Stimulated activated naive CD8-positive, alpha-beta T cell treated with anti-CD3 and anti-CD28 coated beads, Interleukin-15, amount 100 ng/mL, for 72 hours (primary cell): ENCODE results near the gene CTDP1.
"Not testable (repeated sequence)": the region's sequence is repeated elsewhere in the genome, so short reads cannot be mapped to it uniquely, and the experiment has no call there.

Experiments
- ATAC-seq: fragments of 150-1000 bp; cut with Tn5 transposase; 2 replicates; pipeline ENCODE4 v1.10.0; 2021; ENCODE audit warnings: mild to moderate bottlenecking, moderate library complexity
- DNase-seq, 2 donors: peaks; one replicate each; pipeline ENCODE4 v3.0.0; 2021 to 2022
- H3K27ac Mint-ChIP-seq, 2 donors: one replicate each; pipeline ENCODE4 v1.8.0; 2022; ENCODE audit warnings: mild to moderate bottlenecking in 2 of 2, mixed read lengths in 2 of 2, moderate library complexity in 2 of 2
- H3K27me3 Mint-ChIP-seq: one replicate; pipeline ENCODE4 v1.8.0; 2022; ENCODE audit warnings: mixed read lengths
- H3K4me1 Mint-ChIP-seq: one replicate; pipeline ENCODE4 v1.8.0; 2022; ENCODE audit warnings: mild to moderate bottlenecking, mixed read lengths
- H3K4me3 Mint-ChIP-seq, 2 donors: one replicate each; pipeline ENCODE4 v1.8.0; 2022; ENCODE audit warnings: mild to moderate bottlenecking in 2 of 2, mixed read lengths in 2 of 2, moderate library complexity in 1 of 2
- H3K9me3 Mint-ChIP-seq, 2 donors: one replicate each; pipeline ENCODE4 v1.8.0; 2022; ENCODE audit warnings: mixed read lengths in 2 of 2

CTDP1 gene

DNA sequence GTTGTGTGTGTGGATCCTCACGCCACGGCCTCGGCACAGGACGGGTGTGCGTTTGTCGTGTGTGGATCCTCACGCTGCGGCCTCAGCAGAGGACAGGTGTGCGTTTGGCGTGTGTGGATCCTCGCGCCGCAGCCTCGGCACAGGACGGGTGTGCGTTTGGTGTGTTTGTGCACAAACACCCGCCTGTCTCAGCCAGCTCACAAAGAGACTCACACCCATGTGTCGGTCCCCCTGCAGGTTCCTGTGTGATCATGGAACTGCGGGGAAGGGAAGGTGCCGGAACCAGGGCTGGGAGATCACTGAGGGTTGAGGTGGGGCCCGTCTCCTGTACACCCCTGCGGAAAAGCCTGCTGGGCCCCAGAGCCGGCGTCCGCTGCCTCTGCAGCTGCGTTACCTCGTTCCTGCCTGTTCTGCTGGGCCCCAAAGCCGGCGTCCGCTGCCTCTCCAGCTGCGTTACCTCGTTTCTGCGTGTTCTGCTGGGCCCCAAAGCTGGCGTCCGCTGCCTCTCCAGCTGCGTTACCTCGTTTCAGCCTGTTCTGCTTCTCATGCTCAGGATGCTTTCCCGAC is 53.6 kb downstream of the CTDP1 start:
- ATAC-seq (no peak), DNase-seq (no peak)
- Mint-ChIP-seq H3K27me3 (no peaks in the 10 kb centered on the region), H3K9me3 (no peaks in the 10 kb centered on the region), H3K4me1 (no peaks in the 10 kb centered on the region), H3K4me3 (no peak overlapping the region), H3K27ac (peak overlapping the region in 1 of 2 donors; percentile 34)

DNA sequence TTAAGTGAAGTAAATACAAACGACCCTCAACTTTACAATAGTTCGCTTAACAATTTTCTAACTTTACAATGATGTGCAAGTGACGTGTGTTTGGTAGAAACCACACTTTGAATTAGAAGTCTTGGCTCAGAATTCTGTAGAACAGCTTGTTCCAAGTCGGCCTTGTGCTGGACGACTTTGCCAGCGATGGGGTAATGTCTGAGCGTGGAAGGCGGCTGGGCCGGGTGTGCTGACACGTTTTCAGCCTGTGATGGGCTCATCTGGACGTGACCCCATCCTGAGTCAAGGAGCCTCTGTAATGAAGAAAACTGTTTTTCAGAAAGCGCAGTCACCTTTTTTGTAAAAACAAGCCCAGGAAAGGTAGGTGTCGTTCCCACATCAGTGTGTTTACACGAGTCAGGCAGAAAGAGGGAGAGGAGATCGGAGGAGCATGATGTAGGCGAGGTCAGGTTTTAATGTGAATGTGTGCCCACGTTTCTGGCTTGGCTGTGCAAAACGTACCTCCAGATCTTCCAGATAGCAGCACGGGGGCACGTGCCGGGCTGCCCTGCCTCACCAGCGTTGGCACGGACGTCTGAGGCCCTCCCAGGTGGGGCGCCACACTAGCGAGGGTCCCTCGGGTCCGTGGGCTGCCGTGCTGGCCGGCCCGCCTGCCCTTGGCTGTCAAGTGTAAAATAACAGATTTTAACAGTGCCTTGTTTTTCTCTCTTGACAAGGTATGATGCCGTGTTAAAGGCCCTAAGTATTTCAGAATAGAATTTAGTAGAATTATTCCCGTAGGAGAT is 54.6 kb downstream of the CTDP1 start:
- DNase-seq = no peak
- Mint-ChIP-seq H3K27ac (no peak overlapping the region), H3K4me3 (no peak overlapping the region), H3K9me3 (no peaks in the 10 kb centered on the region), H3K4me1 (no peaks in the 10 kb centered on the region), H3K27me3 (no peaks in the 10 kb centered on the region)
- ATAC-seq = no peak

DNA sequence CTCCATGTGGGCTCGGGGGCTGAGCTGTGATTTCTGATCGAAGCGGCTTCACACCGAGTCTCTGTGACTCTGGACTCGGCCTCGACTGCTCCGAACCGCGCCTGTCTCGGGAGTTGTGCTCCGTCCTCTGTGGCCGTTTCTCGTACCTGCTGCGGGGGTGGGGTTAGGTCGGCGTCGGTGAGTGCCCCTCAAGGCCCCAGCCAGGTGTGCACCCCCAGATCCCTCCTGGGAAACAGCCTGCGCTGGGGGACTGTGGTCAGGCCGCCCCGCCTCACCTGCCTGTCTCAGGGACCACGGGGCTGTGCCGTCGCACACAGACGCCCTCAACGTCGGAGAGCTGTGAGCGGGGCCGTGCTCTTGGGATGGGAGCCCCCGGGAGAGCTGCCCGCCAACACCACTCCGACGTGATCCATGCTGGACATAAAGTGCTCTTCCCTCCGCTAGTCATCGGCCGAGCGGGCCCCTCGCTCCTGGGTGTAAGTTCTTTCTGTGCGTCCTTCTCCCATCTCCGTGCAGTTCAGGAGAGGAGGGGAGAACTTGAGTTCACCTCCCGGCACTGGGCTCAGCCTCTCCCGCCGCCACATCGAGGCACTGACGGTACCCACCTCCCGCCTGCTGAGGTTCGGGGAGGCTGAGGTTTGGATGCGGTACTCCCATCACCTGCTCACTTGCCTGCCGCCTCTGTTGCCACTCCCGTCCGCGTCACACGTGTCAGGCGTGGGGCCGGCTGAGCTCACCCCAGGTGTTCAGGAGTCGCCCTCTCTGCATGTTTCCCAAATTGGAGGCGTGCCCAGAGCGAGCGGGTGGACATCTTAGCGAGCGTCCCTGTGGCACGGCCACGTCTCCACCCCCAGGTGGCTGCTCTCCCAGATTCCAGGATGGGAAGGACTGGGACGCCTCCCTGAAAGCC is 55.7 kb downstream of the CTDP1 start:
- no peaks in the 10 kb centered on the region for H3K27me3 Mint-ChIP-seq
- H3K4me3 Mint-ChIP-seq = no peak overlapping the region
- no peak for DNase-seq
- no peaks in the 10 kb centered on the region for H3K4me1 Mint-ChIP-seq
- peak overlapping the region in 1 of 2 donors; percentile 54 for H3K27ac Mint-ChIP-seq
- no peak for ATAC-seq
- H3K9me3 Mint-ChIP-seq = no peaks in the 10 kb centered on the region

DNA sequence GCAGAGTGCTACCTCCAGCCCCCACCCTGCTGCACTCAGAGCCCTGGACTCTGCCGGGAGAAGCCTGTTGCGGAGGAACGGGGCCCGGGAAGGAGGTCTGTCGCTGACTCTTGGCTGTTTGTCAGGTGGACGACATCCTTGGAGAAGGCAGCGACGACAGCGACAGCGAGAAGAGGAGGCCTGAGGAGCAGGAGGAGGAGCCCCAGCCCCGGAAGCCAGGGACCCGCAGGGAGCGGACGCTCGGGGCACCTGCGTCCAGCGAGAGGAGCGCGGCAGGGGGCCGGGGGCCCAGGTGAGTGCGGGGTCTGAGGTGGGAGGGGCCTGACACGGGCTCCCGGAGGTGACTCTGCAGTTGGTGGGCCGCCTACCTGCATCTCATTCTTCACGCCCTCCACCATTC is 56.6 kb downstream of the CTDP1 start:
- Mint-ChIP-seq H3K4me3 (no peak overlapping the region), H3K27ac (no peak overlapping the region), H3K27me3 (no peaks in the 10 kb centered on the region), H3K9me3 (no peaks in the 10 kb centered on the region), H3K4me1 (no peaks in the 10 kb centered on the region)
- peak; percentile 46 for ATAC-seq
- DNase-seq = no peak

DNA sequence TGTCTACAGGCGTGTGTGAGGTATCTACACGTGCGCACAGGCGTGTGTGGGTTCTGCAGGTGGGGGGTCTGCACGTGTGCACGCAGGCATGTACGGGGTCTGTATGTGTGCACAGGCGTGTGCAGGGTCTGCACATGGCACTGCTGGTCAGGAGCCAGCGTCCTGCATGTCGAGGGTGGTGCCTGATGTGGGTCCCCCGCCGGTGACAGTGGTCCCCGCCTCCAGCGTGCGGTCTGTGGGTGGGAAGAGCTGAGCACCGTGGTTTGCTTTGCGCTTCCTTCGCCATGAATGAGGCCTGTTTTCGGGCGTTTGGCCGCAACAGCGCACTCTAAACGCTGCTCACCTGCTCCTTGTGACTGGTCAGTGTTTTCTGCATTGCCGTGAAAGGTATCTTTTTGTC is 57.2 kb downstream of the CTDP1 start:
- no peaks in the 10 kb centered on the region for H3K27me3 Mint-ChIP-seq

DNA sequence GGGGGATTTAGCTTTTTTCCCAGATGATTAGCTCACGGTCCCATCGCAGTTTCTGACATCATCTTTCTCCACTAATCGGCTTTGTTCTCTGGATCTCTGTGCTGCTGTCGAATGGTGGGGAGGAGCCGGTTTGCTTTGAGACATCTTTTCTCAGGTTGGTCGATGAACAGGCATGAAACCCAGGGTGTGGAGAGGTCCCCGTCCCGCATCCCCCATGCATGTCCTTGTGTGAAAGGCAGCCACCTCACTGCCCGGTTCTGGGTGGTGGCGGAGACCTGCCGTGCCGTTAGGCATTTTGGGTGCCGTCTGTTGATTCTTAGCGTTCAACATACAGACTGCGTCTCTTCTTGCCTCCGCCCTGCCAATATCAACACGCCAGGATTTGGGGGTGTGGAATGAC is 57.8 kb downstream of the CTDP1 start:
- ATAC-seq (no peak), DNase-seq (no peak)
- Mint-ChIP-seq H3K4me3 (no peak overlapping the region), H3K27me3 (no peaks in the 10 kb centered on the region), H3K27ac (no peak overlapping the region), H3K9me3 (no peaks in the 10 kb centered on the region), H3K4me1 (no peaks in the 10 kb centered on the region)

More for the DNA sequence above, 57.2 kb downstream of the CTDP1 start:
- Mint-ChIP-seq H3K4me1 (no peaks in the 10 kb centered on the region), H3K27ac (peak overlapping the region in 1 of 2 donors; percentile 71), H3K4me3 (no peak overlapping the region), H3K9me3 (no peaks in the 10 kb centered on the region)
- DNase-seq (no peak), ATAC-seq (no peak)

DNA sequence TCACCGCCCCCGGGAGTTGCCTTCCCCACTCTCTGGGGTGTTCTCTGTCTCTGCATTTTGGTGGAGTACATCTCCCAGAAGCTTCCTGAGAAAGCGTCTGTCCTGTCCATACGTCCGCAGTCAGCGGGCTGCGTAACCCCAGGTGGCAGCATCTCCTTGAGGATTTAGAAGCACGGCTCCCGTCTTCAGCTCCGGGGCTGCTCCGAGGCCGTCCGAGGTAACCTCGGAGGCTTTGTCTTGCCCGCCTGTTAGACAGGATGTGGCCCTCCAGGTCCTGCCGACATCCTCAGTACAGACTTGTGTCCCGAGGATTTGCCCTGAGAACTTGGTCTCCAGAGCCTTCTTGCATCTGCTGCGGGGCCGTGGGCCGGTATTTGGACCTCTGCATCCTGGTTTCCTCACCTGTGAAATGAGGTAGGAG is 58.4 kb downstream of the CTDP1 start:
- DNase-seq = no peak
- Mint-ChIP-seq H3K27me3 (no peaks in the 10 kb centered on the region), H3K4me3 (no peak overlapping the region), H3K4me1 (no peaks in the 10 kb centered on the region), H3K9me3 (no peaks in the 10 kb centered on the region), H3K27ac (peak overlapping the region in 1 of 2 donors; percentile 54)
- ATAC-seq = no peak

DNA sequence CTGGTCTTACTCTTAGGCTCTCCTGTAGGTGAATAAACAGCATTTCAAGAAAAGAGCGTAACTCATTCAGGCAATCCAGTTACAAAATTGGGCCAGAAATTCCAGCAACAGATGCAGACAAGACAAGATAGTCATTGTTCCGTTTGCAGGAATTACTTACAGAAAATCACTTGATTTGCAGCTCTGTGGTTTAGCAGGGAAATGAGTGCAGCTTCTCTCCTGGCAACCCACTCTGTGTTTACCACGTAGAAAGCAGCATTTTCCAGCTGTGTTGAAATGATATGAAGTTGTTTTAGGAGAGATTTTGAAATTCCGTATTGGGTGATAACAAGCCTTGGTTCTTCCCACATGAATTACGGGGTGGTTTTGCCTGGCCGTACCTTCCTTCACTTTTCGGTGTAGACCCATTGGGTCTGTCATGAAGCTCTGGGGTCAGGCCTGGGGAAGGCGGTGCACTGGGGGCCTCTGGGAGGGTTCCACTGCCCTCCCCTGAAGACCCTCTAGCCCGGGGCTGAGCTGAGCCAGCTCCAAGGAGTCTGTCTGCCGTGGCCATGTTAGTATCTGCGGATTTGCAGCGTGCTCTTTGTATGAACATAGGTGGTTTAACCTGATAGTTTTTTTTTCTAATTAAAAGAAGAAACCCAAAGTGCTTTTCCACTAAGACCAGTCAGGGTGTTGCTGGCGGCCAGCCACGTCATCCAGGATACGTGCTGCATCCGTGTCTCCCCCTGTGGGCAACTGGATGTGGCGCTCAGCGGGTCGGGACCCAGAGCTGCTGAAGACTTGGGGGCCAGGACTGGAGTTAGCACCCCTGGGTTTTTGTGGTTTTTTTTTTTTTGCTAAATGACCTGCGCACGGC is 59.2 kb downstream of the CTDP1 start:
- ATAC-seq = no peak
- Mint-ChIP-seq H3K4me1 (no peaks in the 10 kb centered on the region), H3K4me3 (no peak overlapping the region), H3K9me3 (no peaks in the 10 kb centered on the region), H3K27me3 (no peaks in the 10 kb centered on the region), H3K27ac (peak overlapping the region in 1 of 2 donors; percentile 74)
- no peak for DNase-seq

DNA sequence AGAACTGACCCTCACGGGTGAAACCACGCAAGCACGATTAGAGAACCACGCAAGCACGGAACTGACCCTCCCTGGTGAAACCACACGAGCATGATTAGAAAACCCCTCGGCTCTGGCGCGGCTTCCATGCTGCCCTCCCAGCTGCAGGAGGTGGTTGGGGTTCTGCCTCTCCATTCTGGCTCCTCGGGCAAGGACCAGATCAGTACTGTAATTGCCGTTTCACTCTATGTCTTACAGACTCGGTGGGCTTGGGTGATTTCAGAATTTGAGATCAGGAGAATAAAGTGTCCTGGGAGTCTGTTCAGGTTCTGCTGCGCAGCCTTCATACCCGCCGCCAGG is 59.8 kb downstream of the CTDP1 start:
- no peak for DNase-seq
- Mint-ChIP-seq H3K4me1 (no peaks in the 10 kb centered on the region), H3K4me3 (no peak overlapping the region), H3K27ac (no peak overlapping the region), H3K27me3 (no peaks in the 10 kb centered on the region), H3K9me3 (peaks cover 0 to 5% of the 10 kb centered on the region in 2 donors)
- ATAC-seq = no peak

DNA sequence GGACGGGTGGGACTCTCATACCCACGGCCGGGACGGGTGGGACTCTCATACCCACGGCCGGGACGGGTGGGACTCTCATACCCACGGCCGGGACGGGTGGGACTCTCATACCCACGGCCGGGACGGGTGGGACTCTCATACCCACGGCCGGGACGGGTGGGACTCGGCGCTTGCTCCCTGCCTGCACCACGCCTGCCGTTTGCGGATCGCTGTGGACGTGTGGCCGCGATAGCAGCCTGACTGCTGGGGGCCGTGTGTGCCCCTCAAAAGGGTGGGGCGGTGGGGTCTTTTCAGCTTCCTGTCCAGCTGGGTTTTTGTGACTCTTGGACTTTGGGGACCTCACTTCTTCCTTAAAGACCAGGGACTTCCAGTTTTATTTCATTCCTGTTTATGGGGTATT is 60.4 kb downstream of the CTDP1 start:
- H3K4me1 Mint-ChIP-seq, ATAC-seq, H3K27me3 Mint-ChIP-seq, DNase-seq, H3K27ac Mint-ChIP-seq, H3K4me3 Mint-ChIP-seq: not testable (repeated sequence)
- peaks cover 0 to 12% of the 10 kb centered on the region in 2 donors for H3K9me3 Mint-ChIP-seq

DNA sequence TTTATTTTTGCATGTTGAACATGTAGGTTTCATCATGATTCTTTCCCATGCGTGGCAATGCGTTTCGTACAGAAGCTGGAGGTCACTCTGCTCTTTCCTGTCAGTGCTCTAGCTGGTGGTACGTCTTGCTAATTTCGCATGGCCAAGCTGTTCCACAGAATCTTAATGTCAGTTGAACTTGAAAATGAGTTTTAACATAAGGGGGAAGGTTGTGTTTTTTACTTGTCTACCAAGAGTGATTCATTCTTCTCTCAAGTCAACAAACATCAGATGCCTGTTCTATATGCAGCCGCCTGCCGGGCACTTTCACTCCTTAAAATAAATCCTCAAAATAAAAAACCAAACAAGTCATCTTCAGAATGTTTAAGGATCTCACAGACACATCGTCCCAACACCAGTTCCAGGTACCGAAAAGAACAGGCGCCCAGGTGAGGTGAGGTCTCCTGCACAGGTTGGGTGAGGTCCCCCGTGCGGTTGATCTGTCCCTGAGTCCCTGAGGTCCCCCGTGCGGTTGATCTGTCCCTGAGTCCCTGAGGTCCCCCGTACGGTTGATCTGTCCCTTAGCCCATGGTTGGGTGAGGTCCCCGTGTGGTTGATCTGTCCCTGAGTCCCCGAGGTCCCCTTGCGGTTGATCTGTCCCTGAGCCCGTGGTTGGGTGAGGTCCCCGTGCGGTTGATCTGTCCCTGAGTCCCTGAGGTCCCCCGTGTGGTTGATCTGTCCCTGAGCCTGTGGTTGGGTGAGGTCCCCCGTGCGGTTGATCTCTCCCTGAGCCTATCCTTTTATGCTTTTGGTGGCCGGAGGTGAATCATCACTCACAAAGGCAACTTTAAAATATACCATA is 61.1 kb downstream of the CTDP1 start:
- peaks cover 0 to 12% of the 10 kb centered on the region in 2 donors for H3K9me3 Mint-ChIP-seq
- H3K4me1 Mint-ChIP-seq = no peaks in the 10 kb centered on the region
- ATAC-seq (no peak), DNase-seq (no peak)
- H3K27ac Mint-ChIP-seq = peak overlapping the region; percentile 5 to 50
- no peak overlapping the region for H3K4me3 Mint-ChIP-seq
- H3K27me3 Mint-ChIP-seq = no peaks in the 10 kb centered on the region

DNA sequence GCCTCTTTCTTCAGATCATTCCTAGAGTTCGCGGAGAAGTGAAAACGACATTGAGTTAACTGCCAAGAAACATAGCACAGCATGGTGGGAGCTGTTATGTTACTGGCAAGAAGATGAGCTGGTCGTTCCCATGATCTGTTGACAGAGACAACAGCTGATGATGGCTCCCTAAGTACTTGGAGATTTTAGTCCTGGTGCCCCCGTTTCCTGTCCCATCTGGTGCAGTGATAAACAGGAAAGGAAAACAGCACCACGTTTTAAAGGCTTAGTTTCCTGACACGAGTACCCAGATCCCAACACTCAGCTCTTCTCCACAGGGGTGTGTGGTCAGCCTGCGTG is 61.7 kb downstream of the CTDP1 start:
- no peak for DNase-seq
- peak overlapping the region in 1 of 2 donors; percentile 5 for H3K27ac Mint-ChIP-seq
- H3K27me3 Mint-ChIP-seq = no peaks in the 10 kb centered on the region
- no peak overlapping the region for H3K4me3 Mint-ChIP-seq
- no peaks in the 10 kb centered on the region for H3K4me1 Mint-ChIP-seq
- ATAC-seq = no peak
- peaks cover 0 to 12% of the 10 kb centered on the region in 2 donors for H3K9me3 Mint-ChIP-seq

DNA sequence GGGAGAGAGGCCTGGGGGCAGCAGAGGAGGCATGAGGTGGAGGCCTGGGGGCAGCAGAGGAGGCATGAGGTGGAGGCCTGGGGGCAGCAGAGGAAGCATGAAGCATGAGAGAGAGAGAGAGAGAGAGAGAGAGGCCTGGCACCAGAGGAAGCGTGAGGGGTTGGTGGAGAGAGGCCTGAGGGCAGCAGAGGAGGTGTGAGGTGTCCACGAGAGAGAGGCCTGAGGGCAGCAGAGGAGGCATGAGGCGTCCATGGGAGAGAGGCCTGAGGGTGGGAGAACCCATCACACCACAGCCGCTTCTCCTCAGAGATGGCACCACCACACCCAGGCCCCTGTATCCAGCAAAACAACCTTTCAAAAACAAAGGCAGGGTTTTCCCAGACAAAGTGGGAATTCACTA is 62.5 kb downstream of the CTDP1 start:
- Mint-ChIP-seq H3K4me1 (no peaks in the 10 kb centered on the region), H3K4me3 (no peak overlapping the region), H3K9me3 (peaks cover 0 to 12% of the 10 kb centered on the region in 2 donors), H3K27ac (peak overlapping the region; percentile 60 to 65), H3K27me3 (no peaks in the 10 kb centered on the region)
- ATAC-seq (no peak), DNase-seq (no peak)

DNA sequence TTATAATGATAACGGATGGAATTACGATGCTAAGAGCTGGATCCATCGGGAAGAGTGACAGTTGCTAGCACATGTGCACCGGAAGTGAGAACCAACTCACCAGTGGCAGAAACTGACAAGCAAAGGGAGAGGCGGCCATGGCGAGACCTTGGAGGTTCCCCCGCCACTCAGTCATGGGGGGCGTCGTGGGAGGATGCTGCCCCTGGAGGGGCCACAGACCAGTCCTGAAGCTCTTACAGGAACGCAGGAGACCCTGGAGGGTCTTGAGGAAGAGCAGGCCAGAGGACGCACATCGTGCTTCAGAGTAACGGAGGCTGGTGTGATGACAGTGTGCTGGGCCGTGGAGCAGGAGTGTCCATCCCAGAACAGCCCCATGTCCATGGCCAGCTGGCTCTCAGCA is 65.0 kb downstream of the CTDP1 start:
- Mint-ChIP-seq H3K4me3 (no peak overlapping the region), H3K27ac (peak overlapping the region in 1 of 2 donors; percentile 69), H3K9me3 (peaks cover 0 to 12% of the 10 kb centered on the region in 2 donors), H3K27me3 (no peaks in the 10 kb centered on the region), H3K4me1 (no peaks in the 10 kb centered on the region)
- no peak for DNase-seq
- peak; percentile 16 for ATAC-seq
